ENCODE measurements around the gene LSMEM2.
"Not testable (repeated sequence)": the region's sequence is repeated elsewhere in the genome, so short reads cannot be mapped to it uniquely, and the experiment has no call there.

LSMEM2 gene

GRCh38 chr3:50300681-50301254 lies 21.9 kb downstream of the LSMEM2 start:
- DNase-seq, result no peak

- no peak for DNase-seq
These were observed 23.5 kb downstream of the LSMEM2 start for GRCh38 chr3:50302095-50303012.

GRCh38 chr3:50303013-50303815 lies 24.3 kb downstream of the LSMEM2 start, which contains the start of gene HYAL1:
HYAL1 (minus strand) TSS chr3:50303574; CDS start chr3:50302956, 618 bp downstream.
- DNase-seq, result no peak

GRCh38 chr3:50304601-50305000 lies 25.7 kb downstream of the LSMEM2 start:
- no peak for DNase-seq

GRCh38 chr3:50312041-50312440 lies 33.2 kb downstream of the LSMEM2 start:
- DNase-seq, result not testable (repeated sequence)

- no peak for DNase-seq
These were observed 35.5 kb downstream of the LSMEM2 start for GRCh38 chr3:50314342-50314741.

- DNase-seq, result no peak
These were observed 35.9 kb downstream of the LSMEM2 start for GRCh38 chr3:50314816-50315215.

- peak; percentile 71 to 73 for DNase-seq
These were observed 37.9 kb downstream of the LSMEM2 start for GRCh38 chr3:50316657-50317242.

GRCh38 chr3:50317300-50317699 lies 38.4 kb downstream of the LSMEM2 start:
- peak in 1 of 2 donors; percentile 1 for DNase-seq

- no peak for DNase-seq
These were observed 39.3 kb downstream of the LSMEM2 start for GRCh38 chr3:50318163-50318562.

- peak in 1 of 2 donors; percentile 1 for DNase-seq
These were observed 39.7 kb downstream of the LSMEM2 start for GRCh38 chr3:50318615-50319014.

- DNase-seq, result no peak
These were observed 40.5 kb downstream of the LSMEM2 start for GRCh38 chr3:50319181-50319893.

GRCh38 chr3:50319894-50320625 lies 41.2 kb downstream of the LSMEM2 start:
- peak in 1 of 2 donors; percentile 3 for DNase-seq

GRCh38 chr3:50320853-50321335 lies 42.0 kb downstream of the LSMEM2 start:
- peak; percentile 65 to 75 for DNase-seq

- DNase-seq, result peak; percentile 82 to 85
These were observed 42.6 kb downstream of the LSMEM2 start for GRCh38 chr3:50321336-50322114.

- no peak for DNase-seq
These were observed 43.2 kb downstream of the LSMEM2 start for GRCh38 chr3:50322115-50322385.

- DNase-seq, result peak in 1 of 2 donors; percentile 2
These were observed 43.7 kb downstream of the LSMEM2 start, which contains the start of gene HYAL2 for GRCh38 chr3:50322386-50323091. HYAL2 (minus strand) TSS chr3:50322745; CDS start chr3:50320489, 2,256 bp downstream.

- DNase-seq, result peak in 1 of 2 donors; percentile 1
These were observed 44.3 kb downstream of the LSMEM2 start for GRCh38 chr3:50323092-50323600.

- no peak for DNase-seq
These were observed 44.8 kb downstream of the LSMEM2 start for GRCh38 chr3:50323614-50324199.

Data from activated CD4-positive, alpha-beta T cell treated with anti-CD3 and anti-CD28 coated beads for 4 hours (primary cell).